CD4-positive, alpha-beta T cell (primary cell): Measurements from ENCODE around the gene TUBB. TPM values are rescaled to one million over a fixed set of nuclear protein-coding genes. Genes with fewer than 3 reads are reported as not detected.
A peak's percentile ranks its signal among the peaks of the same experiment; 100 is the strongest.

Experiments used
- ATAC-seq: fragments of 200-7000 bp; cut with Tn5 transposase; one replicate; pipeline ENCODE4 v1.10.0; 2022; ENCODE audit warnings: mild to moderate bottlenecking; ENCODE audit not compliant: poor library complexity
- CTCF ChIA-PET: fragments of 350-600 bp; sonication (Branson Sonifier 250); formaldehyde crosslinking; loops from one replicate; lab custom pipeline; 2021; ENCODE audit warnings: antibody characterized with exemption, inconsistent platforms; lab: Charles Lee
- POLR2A ChIA-PET: fragments of 350-600 bp; sonication (Branson Sonifier 250); formaldehyde crosslinking; loops from one replicate; lab custom pipeline; 2021; ENCODE audit warnings: antibody characterized with exemption, inconsistent platforms; lab: Charles Lee
- DNase-seq, 14 experiments: peaks; one replicate each; pipeline ENCODE4 v3.0.0-alpha.2; 2013 to 2020; ENCODE audit warnings: mixed read lengths in 2 of 14
- H3K27ac ChIP-seq, 2 donors: one replicate each; pipeline versions ENCODE4 v1.5.1 to v1.7.0; 2013; ENCODE audit warnings: low read length in 2 of 2, low read depth in 1 of 2, mild to moderate bottlenecking in 1 of 2
- H3K27me3 ChIP-seq, 2 experiments: 1 replicate in 1 of 2; 2 replicates in 1 of 2; pipeline versions ENCODE4 v1.6.1 to v1.7.0; 2013; ENCODE audit warnings: low read length in 2 of 2, control low read depth in 1 of 2, mild to moderate bottlenecking in 1 of 2, moderate library complexity in 1 of 2; ENCODE audit not compliant: insufficient read depth in 2 of 2, control insufficient read depth in 1 of 2
- H3K36me3 ChIP-seq: one replicate; pipeline ENCODE4 v1.6.1; 2013; ENCODE audit warnings: low read length, control low read depth; ENCODE audit not compliant: insufficient read depth
- H3K4me1 ChIP-seq: one replicate; pipeline ENCODE4 v1.6.1; 2013; ENCODE audit warnings: low read length, control low read depth; ENCODE audit not compliant: insufficient read depth
- H3K4me3 ChIP-seq: one replicate; pipeline ENCODE4 v1.5.1; 2013; ENCODE audit warnings: mild to moderate bottlenecking, low read length, moderate library complexity
- H3K9me3 ChIP-seq, 2 experiments: 1 replicate in 1 of 2; 2 replicates in 1 of 2; pipeline versions ENCODE4 v1.6.1 to v1.7.0; 2013; ENCODE audit warnings: low read length in 2 of 2, mild to moderate bottlenecking in 2 of 2, control low read depth in 1 of 2, moderate library complexity in 1 of 2; ENCODE audit not compliant: control insufficient read depth in 1 of 2, insufficient read depth in 1 of 2
- H3K27ac Mint-ChIP-seq: one replicate; pipeline ENCODE4 v1.8.0; 2020; ENCODE audit warnings: mixed read lengths
- H3K27me3 Mint-ChIP-seq: one replicate; pipeline ENCODE4 v1.8.0; 2021; ENCODE audit warnings: mixed read lengths
- H3K36me3 Mint-ChIP-seq: one replicate; pipeline ENCODE4 v1.8.0; 2021; ENCODE audit warnings: low read depth, mixed read lengths
- H3K4me1 Mint-ChIP-seq: one replicate; pipeline ENCODE4 v1.8.0; 2021; ENCODE audit warnings: low read depth, mixed read lengths
- H3K4me3 Mint-ChIP-seq: one replicate; pipeline ENCODE4 v1.8.0; 2020; ENCODE audit warnings: mild to moderate bottlenecking, mixed read lengths
- H3K9me3 Mint-ChIP-seq: one replicate; pipeline ENCODE4 v1.8.0; 2020; ENCODE audit warnings: mixed read lengths
- intact Hi-C, 2 experiments: fragments of 100-400 bp; cut with DNase I in 1 of 2; cut with micrococcal nuclease in 1 of 2; formaldehyde crosslinking; loops; one replicate each; pipeline versions ENCODE4 v1.15.1 to v1.9.0; 2023 to 2025; cut with DNase I, micrococcal nuclease
- total RNA-seq, 174 experiments: library from RNA in 2 of 174; stranded (reverse) in 2 of 174; gene quantifications; one replicate each; pipeline ENCODE4 v1.2.3 and lab custom pipeline; 2021 to 2026
- TF ChIP-seq, protein P1 (sequence below): fragments of 200-600 bp; IDR thresholded peaks from one replicate; pipeline ENCODE4 v1.8.0; 2022; ENCODE audit warnings: antibody characterized with exemption, mild to moderate bottlenecking

The TUBB gene
- total RNA-seq, 2 experiments from 2014 or later: 76.0 to 78.4 TPM

- intact Hi-C loops: loop anchor here (5.0 to 10.0 kb wide), 3 partner anchors 86 to 346 kb away; no protein-coding TSS in a partner anchor
- DNase-seq: no peak
- ChIA-PET CTCF (interaction anchor here (2.1 to 2.5 kb wide), 3 partner anchors 10 to 62 kb away, joined by 7 to 14 read pairs (median 8); no protein-coding TSS in a partner anchor), POLR2A (interaction anchor here (0.9 to 1.2 kb wide), 4 partner anchors 11 to 247 kb away, joined by 3 to 4 read pairs (median 4); no protein-coding TSS in a partner anchor)
- Mint-ChIP-seq H3K9me3 (no peaks in the 10 kb centered on the region), H3K36me3 (peaks cover 45% of the 10 kb centered on the region), H3K4me1 (peaks cover 69% of the 10 kb centered on the region), H3K4me3 (peak overlapping the region; percentile 88), H3K27ac (peak overlapping the region; percentile 87), H3K27me3 (no peaks in the 10 kb centered on the region)
- H3K27me3 ChIP-seq: no peaks in the 10 kb centered on the region
- peaks cover 79% of the 10 kb centered on the region for H3K4me1 ChIP-seq
- no peak for ATAC-seq
- no peaks in the 10 kb centered on the region for H3K9me3 ChIP-seq
- TF ChIP-seq, protein P1, sequence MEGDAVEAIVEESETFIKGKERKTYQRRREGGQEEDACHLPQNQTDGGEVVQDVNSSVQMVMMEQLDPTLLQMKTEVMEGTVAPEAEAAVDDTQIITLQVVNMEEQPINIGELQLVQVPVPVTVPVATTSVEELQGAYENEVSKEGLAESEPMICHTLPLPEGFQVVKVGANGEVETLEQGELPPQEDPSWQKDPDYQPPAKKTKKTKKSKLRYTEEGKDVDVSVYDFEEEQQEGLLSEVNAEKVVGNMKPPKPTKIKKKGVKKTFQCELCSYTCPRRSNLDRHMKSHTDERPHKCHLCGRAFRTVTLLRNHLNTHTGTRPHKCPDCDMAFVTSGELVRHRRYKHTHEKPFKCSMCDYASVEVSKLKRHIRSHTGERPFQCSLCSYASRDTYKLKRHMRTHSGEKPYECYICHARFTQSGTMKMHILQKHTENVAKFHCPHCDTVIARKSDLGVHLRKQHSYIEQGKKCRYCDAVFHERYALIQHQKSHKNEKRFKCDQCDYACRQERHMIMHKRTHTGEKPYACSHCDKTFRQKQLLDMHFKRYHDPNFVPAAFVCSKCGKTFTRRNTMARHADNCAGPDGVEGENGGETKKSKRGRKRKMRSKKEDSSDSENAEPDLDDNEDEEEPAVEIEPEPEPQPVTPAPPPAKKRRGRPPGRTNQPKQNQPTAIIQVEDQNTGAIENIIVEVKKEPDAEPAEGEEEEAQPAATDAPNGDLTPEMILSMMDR: no peak
- H3K4me3 ChIP-seq: peak overlapping the region; percentile 85
- H3K27ac ChIP-seq: peak overlapping the region in 1 of 2 donors; percentile 9
- H3K36me3 ChIP-seq: peaks cover 25% of the 10 kb centered on the region
Measured at GRCh38 chr6:30741063-30741779, 21.1 kb downstream of the TUBB start.

DNA sequence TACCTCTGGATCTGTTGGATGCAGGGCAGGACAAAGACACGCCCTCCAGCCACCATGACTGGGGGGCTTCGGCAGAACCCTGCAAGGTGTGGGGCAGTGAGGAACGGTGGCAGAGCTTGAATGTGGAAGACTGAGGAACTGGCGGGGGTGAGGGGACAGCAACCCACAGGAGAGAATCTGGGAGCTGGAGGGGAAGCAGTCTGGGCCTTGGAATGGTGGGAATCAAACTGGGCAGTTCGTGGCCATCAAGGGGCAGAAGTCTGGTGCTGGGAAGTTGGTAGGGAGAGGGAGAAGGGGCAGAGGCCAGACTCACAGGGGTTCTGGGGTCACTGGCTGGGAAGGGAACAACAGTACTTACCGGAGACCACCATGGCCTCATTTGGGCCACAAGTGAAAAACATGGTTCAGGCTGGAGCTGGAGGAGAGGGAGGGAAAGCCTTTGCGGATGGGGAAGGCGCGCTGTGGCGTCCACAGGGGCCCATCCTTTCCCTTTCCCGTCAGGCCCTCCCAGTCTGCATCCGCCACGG is 21.7 kb downstream of the TUBB start:
- H3K9me3 Mint-ChIP-seq: no peaks in the 10 kb centered on the region
- peak overlapping the region; percentile 85 for H3K4me3 ChIP-seq
- H3K36me3 ChIP-seq: peaks cover 25% of the 10 kb centered on the region
- TF ChIP-seq, protein P1: no peak
- no peak for DNase-seq
- H3K4me1 ChIP-seq: peaks cover 72% of the 10 kb centered on the region
- peaks cover 64% of the 10 kb centered on the region for H3K4me1 Mint-ChIP-seq
- peaks cover 42% of the 10 kb centered on the region for H3K36me3 Mint-ChIP-seq
- no peaks in the 10 kb centered on the region for H3K9me3 ChIP-seq
- intact Hi-C loops: loop anchor here (5.0 to 10.0 kb wide), 3 partner anchors 85 to 345 kb away; no protein-coding TSS in a partner anchor
- H3K27ac Mint-ChIP-seq: peak overlapping the region; percentile 87
- no peaks in the 10 kb centered on the region for H3K27me3 ChIP-seq
- no peaks in the 10 kb centered on the region for H3K27me3 Mint-ChIP-seq
- ChIA-PET POLR2A (interaction anchor here (0.9 to 1.8 kb wide), 8 partner anchors 11 to 248 kb away, joined by 3 to 6 read pairs (median 3); partner anchors contain the start of genes MRPS18B and PPP1R10), CTCF (interaction anchor here (2.3 to 2.5 kb wide), 2 partner anchors 11 to 63 kb away, joined by 7 to 8 read pairs; no protein-coding TSS in a partner anchor)
- peak overlapping the region; percentile 88 for H3K4me3 Mint-ChIP-seq
- H3K27ac ChIP-seq: peak overlapping the region in 1 of 2 donors; percentile 76
- ATAC-seq: no peak

DNA sequence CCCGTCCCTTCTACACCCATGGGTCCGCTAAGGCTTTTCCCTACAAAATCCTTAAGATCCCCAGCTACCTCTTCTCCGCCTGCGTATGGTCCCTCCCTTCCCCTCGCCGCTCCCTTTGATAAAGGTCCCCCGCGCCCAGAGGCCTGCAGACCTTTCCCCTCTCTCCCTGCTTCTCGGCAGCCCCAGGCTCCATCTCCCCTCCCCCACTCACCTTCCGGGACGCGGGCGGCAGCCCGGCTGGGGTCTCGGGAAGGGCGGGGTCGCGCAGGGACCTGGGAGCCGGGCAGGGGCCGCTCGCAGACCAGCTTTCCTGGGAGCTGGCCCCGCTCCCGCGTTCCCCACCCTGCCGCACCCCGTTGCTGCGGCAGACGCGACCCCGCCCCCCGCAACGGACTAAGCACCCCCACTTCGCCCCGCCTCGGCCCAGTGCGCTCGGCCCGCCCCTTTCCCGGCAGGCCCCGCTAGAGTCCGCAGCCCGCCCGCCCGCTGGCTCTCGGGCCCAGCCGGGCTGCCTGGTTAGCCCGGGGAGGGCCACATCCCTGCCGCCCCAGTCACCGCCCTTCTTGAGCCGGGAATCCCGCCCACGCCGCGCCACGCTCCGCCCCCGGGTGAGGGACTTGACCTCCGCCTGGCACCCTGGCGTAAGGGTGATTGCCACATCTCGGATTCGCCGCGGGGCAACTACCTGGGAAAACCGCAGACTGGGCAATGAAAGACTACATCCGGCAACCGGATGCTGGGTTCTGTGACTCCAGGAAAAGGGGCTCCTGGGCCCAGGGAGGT is 22.4 kb downstream of the TUBB start, which contains the start of gene FLOT1:
FLOT1 (minus strand) TSS at position 372 of the 783 bp plus-strand sequence. CDS start 498 bp downstream, outside the sequence.
- H3K27me3 Mint-ChIP-seq: no peaks in the 10 kb centered on the region
- CTCF ChIA-PET: interaction anchor here (2.3 to 2.5 kb wide), 3 partner anchors 12 to 87 kb away, joined by 7 to 12 read pairs (median 8); no protein-coding TSS in a partner anchor
- no peaks in the 10 kb centered on the region for H3K9me3 Mint-ChIP-seq
- POLR2A ChIA-PET: interaction anchor here (0.9 to 2.1 kb wide), 11 partner anchors 12 to 249 kb away, joined by 3 to 11 read pairs (median 4); partner anchors contain the start of genes MRPS18B and PPP1R10
- H3K27ac Mint-ChIP-seq: peak within 1 kb of the TSS; percentile 91
- DNase-seq (peak; percentile 52 to 93 (median 76)), ATAC-seq (peak; percentile 53)
- TF ChIP-seq, protein P1: no peak
- intact Hi-C loops: loop anchor here (5.0 to 10.0 kb wide), 3 partner anchors 85 to 345 kb away; no protein-coding TSS in a partner anchor
- H3K4me3 Mint-ChIP-seq: peak within 1 kb of the TSS; percentile 97
- peak within 1 kb of the TSS; percentile 31 to 76 for H3K27ac ChIP-seq
- no peaks in the 10 kb centered on the region for H3K27me3 ChIP-seq
- H3K36me3 Mint-ChIP-seq: peaks cover 37% of the 10 kb centered on the region
- peaks cover 25% of the 10 kb centered on the region for H3K36me3 ChIP-seq
- H3K4me1 ChIP-seq: peaks cover 66% of the 10 kb centered on the region
- H3K4me3 ChIP-seq: peak within 1 kb of the TSS; percentile 85
- H3K4me1 Mint-ChIP-seq: peaks cover 61% of the 10 kb centered on the region
- H3K9me3 ChIP-seq: no peaks in the 10 kb centered on the region
